ENCODE measurements around the gene KCNMB2.

The KCNMB2 gene

DNA sequence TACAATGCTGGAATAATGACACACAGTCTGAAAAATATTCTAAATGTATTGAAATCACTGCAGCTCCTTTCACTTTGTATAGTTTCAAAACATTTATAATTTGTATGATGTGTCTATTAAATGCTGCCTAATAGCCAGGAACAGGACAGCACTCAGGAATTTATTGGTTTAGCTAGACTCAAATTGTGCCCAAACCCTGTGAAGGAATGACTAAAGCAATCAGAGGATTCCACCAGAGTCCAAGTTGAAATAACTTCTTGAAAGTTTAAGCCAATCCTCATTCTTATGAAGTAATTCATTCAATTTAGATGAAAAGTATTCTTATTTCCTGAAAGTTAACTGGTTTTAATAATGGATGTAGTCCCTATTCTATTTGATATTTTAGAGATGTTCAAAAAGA, 268.4 kb downstream of the KCNMB2 start:
- Mint-ChIP-seq H3K9me3 (peaks cover 4% of the 10 kb centered on the region), H3K4me1 (ENCODE audit: low read depth) (no peaks in the 10 kb centered on the region), H3K4me3 (no peak overlapping the region), H3K36me3 (ENCODE audit: low read depth) (no peaks in the 10 kb centered on the region), H3K27ac (no peak overlapping the region), H3K27me3 (no peaks in the 10 kb centered on the region)
- intact Hi-C loops (cut with micrococcal nuclease): no loop called here

DNA sequence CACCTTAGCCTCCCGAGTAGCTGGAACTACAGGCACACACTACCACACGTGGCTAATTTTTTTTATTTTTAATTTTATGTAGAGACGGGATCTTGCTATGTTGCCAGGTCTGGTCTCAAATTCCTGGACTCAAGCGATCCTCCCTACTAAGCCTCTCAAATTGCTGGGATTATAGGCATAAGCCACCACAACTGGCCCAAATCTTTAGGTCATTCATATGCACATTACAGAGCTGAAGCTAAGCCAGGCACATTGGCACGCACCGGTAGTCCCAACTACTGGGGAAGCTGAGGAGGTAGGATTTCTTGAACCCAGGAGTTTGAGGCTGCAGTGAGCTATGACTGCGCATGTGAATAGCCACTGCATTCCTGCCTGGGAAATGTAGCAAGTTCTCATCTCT, 269.5 kb downstream of the KCNMB2 start:
- Mint-ChIP-seq H3K4me1 (ENCODE audit: low read depth) (no peaks in the 10 kb centered on the region), H3K9me3 (no peaks in the 10 kb centered on the region), H3K4me3 (no peak overlapping the region), H3K27me3 (no peaks in the 10 kb centered on the region), H3K36me3 (ENCODE audit: low read depth) (no peaks in the 10 kb centered on the region), H3K27ac (no peak overlapping the region)
- intact Hi-C loops (cut with micrococcal nuclease): no loop called here

- no peaks in the 10 kb centered on the region for H3K27me3 Mint-ChIP-seq
- no peaks in the 10 kb centered on the region for H3K9me3 Mint-ChIP-seq
- intact Hi-C loops (cut with micrococcal nuclease): no loop called here
- H3K4me3 Mint-ChIP-seq: no peak overlapping the region
- H3K4me1 Mint-ChIP-seq (ENCODE audit: low read depth): no peaks in the 10 kb centered on the region
- H3K36me3 Mint-ChIP-seq (ENCODE audit: low read depth): no peaks in the 10 kb centered on the region
- no peak overlapping the region for H3K27ac Mint-ChIP-seq
Measured at GRCh38 chr3:178806651-178807050, 270.4 kb downstream of the KCNMB2 start.

- H3K27ac Mint-ChIP-seq: no peak overlapping the region
- H3K4me1 Mint-ChIP-seq (ENCODE audit: low read depth): no peaks in the 10 kb centered on the region
- H3K4me3 Mint-ChIP-seq: no peak overlapping the region
- H3K36me3 Mint-ChIP-seq (ENCODE audit: low read depth): no peaks in the 10 kb centered on the region
- intact Hi-C loops (cut with micrococcal nuclease): no loop called here
- no peaks in the 10 kb centered on the region for H3K27me3 Mint-ChIP-seq
- no peaks in the 10 kb centered on the region for H3K9me3 Mint-ChIP-seq
Measured at GRCh38 chr3:178807694-178808093, 271.5 kb downstream of the KCNMB2 start.

DNA sequence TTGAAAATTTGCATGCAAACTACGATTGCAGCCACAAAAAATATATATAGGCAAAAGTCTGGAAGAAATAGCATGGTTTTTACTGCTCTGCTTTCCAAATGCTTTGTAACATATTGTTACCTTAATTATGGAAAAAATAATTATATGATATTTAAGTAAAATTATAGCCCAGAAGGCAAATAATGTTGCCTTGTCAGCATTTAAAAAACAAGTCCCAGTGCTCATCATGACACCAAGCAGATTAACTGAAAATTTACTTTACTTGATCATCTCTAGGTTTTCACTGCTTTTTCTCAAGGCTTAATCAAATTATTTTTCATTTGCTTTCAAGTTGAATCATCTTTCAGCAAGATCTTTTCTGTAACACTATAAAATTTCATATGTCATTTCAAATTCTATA, 272.5 kb downstream of the KCNMB2 start:
- intact Hi-C loops (cut with micrococcal nuclease): no loop called here
- no peaks in the 10 kb centered on the region for H3K9me3 Mint-ChIP-seq
- H3K27me3 Mint-ChIP-seq: no peaks in the 10 kb centered on the region
- H3K27ac Mint-ChIP-seq: no peak overlapping the region
- H3K4me1 Mint-ChIP-seq (ENCODE audit: low read depth): no peaks in the 10 kb centered on the region
- H3K4me3 Mint-ChIP-seq: no peak overlapping the region
- no peaks in the 10 kb centered on the region for H3K36me3 Mint-ChIP-seq (ENCODE audit: low read depth)

- no peaks in the 10 kb centered on the region for H3K36me3 Mint-ChIP-seq (ENCODE audit: low read depth)
- intact Hi-C loops (cut with micrococcal nuclease): no loop called here
- no peaks in the 10 kb centered on the region for H3K27me3 Mint-ChIP-seq
Measured at GRCh38 chr3:178810181-178810580, 273.9 kb downstream of the KCNMB2 start.

GRCh38 chr3:178822722-178823121, 286.5 kb downstream of the KCNMB2 start:
- Mint-ChIP-seq H3K36me3 (ENCODE audit: low read depth) (no peaks in the 10 kb centered on the region), H3K27ac (no peak overlapping the region), H3K4me1 (ENCODE audit: low read depth) (no peaks in the 10 kb centered on the region), H3K4me3 (no peak overlapping the region), H3K9me3 (peaks cover 28% of the 10 kb centered on the region), H3K27me3 (no peaks in the 10 kb centered on the region)
- intact Hi-C loops (cut with micrococcal nuclease): no loop called here

More at GRCh38 chr3:178810181-178810580, 273.9 kb downstream of the KCNMB2 start:
- H3K4me1 Mint-ChIP-seq (ENCODE audit: low read depth): no peaks in the 10 kb centered on the region
- H3K27ac Mint-ChIP-seq: no peak overlapping the region
- H3K4me3 Mint-ChIP-seq: no peak overlapping the region
- no peaks in the 10 kb centered on the region for H3K9me3 Mint-ChIP-seq

GRCh38 chr3:178823150-178823549, 286.9 kb downstream of the KCNMB2 start:
- Mint-ChIP-seq H3K4me3 (no peak overlapping the region), H3K4me1 (ENCODE audit: low read depth) (no peaks in the 10 kb centered on the region), H3K36me3 (ENCODE audit: low read depth) (no peaks in the 10 kb centered on the region), H3K9me3 (peaks cover 26% of the 10 kb centered on the region), H3K27me3 (no peaks in the 10 kb centered on the region), H3K27ac (no peak overlapping the region)
- intact Hi-C loops (cut with micrococcal nuclease): no loop called here

DNA sequence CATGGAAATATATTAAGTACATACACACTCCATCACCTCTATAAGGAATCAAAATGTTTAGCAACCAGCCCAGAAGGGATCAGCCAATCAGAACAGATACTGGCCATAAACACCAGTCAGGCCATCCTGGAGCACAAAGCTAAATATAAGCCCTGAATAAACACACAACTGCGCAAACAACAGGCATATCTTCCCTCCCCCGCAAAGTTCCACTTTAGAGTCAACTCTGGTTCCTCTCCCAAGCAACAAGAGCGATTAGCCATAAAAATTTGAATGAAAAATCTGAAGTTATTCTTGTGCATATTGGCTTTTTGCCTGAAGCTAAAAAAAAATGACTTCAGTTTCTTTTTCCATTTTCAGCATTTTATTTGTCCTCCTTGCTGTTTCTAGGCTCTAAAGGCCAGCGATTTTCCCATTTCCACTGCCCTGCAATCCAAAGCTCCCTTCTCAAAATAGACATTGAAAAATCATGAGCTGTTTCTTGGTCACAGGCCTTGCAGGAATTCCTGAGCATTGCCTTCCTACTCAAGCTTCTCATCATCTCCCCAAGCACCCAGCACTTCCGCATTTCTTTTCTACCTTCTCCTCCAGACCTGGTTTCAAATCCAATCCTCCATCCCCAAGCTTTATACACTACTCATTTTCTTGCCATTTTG, 287.5 kb downstream of the KCNMB2 start:
- Mint-ChIP-seq H3K27me3 (no peaks in the 10 kb centered on the region), H3K4me1 (ENCODE audit: low read depth) (no peaks in the 10 kb centered on the region), H3K9me3 (peaks cover 21% of the 10 kb centered on the region), H3K36me3 (ENCODE audit: low read depth) (no peaks in the 10 kb centered on the region), H3K4me3 (no peak overlapping the region), H3K27ac (no peak overlapping the region)
- intact Hi-C loops (cut with micrococcal nuclease): no loop called here

GRCh38 chr3:178826435-178827123, 290.3 kb downstream of the KCNMB2 start:
- no peaks in the 10 kb centered on the region for H3K27me3 Mint-ChIP-seq
- no peaks in the 10 kb centered on the region for H3K36me3 Mint-ChIP-seq (ENCODE audit: low read depth)
- no peak overlapping the region for H3K27ac Mint-ChIP-seq
- H3K9me3 Mint-ChIP-seq: peaks cover 10% of the 10 kb centered on the region
- intact Hi-C loops (cut with micrococcal nuclease): no loop called here
- H3K4me3 Mint-ChIP-seq: no peak overlapping the region
- no peaks in the 10 kb centered on the region for H3K4me1 Mint-ChIP-seq (ENCODE audit: low read depth)

- intact Hi-C loops (cut with micrococcal nuclease): no loop called here
- Mint-ChIP-seq H3K4me3 (no peak overlapping the region), H3K4me1 (ENCODE audit: low read depth) (no peaks in the 10 kb centered on the region), H3K9me3 (peaks cover 10% of the 10 kb centered on the region), H3K27me3 (no peaks in the 10 kb centered on the region), H3K36me3 (ENCODE audit: low read depth) (no peaks in the 10 kb centered on the region), H3K27ac (no peak overlapping the region)
Measured at GRCh38 chr3:178827285-178827856, 291.1 kb downstream of the KCNMB2 start.

GRCh38 chr3:178833695-178834094, 297.5 kb downstream of the KCNMB2 start:
- H3K9me3 Mint-ChIP-seq: peaks cover 19% of the 10 kb centered on the region
- no peak overlapping the region for H3K4me3 Mint-ChIP-seq
- H3K27me3 Mint-ChIP-seq: no peaks in the 10 kb centered on the region
- intact Hi-C loops (cut with micrococcal nuclease): no loop called here
- no peaks in the 10 kb centered on the region for H3K36me3 Mint-ChIP-seq (ENCODE audit: low read depth)
- no peaks in the 10 kb centered on the region for H3K4me1 Mint-ChIP-seq (ENCODE audit: low read depth)
- H3K27ac Mint-ChIP-seq: no peak overlapping the region

- H3K27me3 Mint-ChIP-seq: no peaks in the 10 kb centered on the region
- intact Hi-C loops (cut with micrococcal nuclease): no loop called here
- H3K36me3 Mint-ChIP-seq (ENCODE audit: low read depth): no peaks in the 10 kb centered on the region
- H3K4me1 Mint-ChIP-seq (ENCODE audit: low read depth): no peaks in the 10 kb centered on the region
- H3K9me3 Mint-ChIP-seq: peaks cover 26% of the 10 kb centered on the region
- no peak overlapping the region for H3K4me3 Mint-ChIP-seq
- H3K27ac Mint-ChIP-seq: no peak overlapping the region
Measured at GRCh38 chr3:178835033-178835432, 298.8 kb downstream of the KCNMB2 start.

- peaks cover 35% of the 10 kb centered on the region for H3K9me3 Mint-ChIP-seq
- no peak overlapping the region for H3K4me3 Mint-ChIP-seq
- no peaks in the 10 kb centered on the region for H3K27me3 Mint-ChIP-seq
- no peak overlapping the region for H3K27ac Mint-ChIP-seq
- H3K4me1 Mint-ChIP-seq (ENCODE audit: low read depth): no peaks in the 10 kb centered on the region
- H3K36me3 Mint-ChIP-seq (ENCODE audit: low read depth): no peaks in the 10 kb centered on the region
- intact Hi-C loops (cut with micrococcal nuclease): no loop called here
Measured at GRCh38 chr3:178837512-178837911, 301.3 kb downstream of the KCNMB2 start.

All from dendritic cell treated with granulocyte-macrophage colony-stimulating factor and Interleukin-4, amounts not matched to agents 40 ng/mL and 50 ng/mL, for 4 days (primary cell).